Measurements from ENCODE around the gene THAP7. TPM values are rescaled to one million over a fixed set of nuclear protein-coding genes. Genes with fewer than 3 reads are reported as not detected.

THAP7 gene
- total RNA-seq, 1 donor from 2014 or later = 24.3 TPM

DNA sequence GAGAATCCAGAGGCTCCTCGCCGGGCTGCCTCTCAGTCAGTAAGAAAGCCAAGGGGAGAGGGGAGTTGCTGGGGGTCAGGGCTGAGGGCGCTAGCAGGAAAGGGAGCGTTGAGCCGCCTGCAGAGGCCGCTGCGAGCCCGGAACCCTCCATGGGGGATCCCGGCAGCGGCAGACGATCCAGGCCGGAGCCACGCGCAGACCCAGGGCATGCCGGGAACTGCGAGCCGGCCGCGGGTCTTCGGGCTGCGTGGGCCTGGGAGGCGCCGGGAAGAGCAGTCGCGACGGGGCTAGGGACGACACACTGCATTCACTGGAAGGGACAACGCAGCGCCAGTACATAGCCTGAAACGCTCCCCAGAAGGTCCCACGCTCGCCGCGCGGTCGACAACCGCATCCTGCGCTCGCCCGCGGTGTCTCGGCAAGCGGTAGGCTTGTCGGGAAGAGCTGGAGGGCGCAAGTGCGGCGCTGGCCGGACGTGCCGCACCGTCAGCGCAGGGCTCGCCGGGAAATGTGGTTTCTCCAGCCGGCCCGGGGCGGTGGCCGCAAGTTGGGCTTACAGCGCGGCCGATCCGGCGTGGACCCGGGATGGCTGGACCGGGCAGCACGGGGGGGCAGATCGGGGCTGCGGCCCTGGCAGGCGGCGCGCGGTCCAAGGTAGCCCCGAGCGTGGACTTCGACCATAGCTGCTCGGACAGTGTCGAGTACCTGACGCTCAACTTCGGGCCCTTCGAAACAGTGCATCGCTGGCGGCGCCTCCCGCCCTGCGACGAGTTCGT is 19.9 kb downstream of the THAP7 start, which contains the start of gene LZTR1:
Gene LZTR1, plus strand, starts transcription at position 511 of the 776 bp plus-strand sequence. Its CDS starts 75 bp downstream, at position 586.
- Histone ChIP-seq H3K4me3 (peak within 1 kb of the TSS; percentile 90), H3K9me3 (peaks cover 4% of the 10 kb centered on the region), H3K36me3 (peaks cover 20% of the 10 kb centered on the region), H3K27me3 (ENCODE audit: low read depth) (no peaks in the 10 kb centered on the region), H3K4me1 (peaks cover 33% of the 10 kb centered on the region), H3K27ac (peak within 1 kb of the TSS; percentile 92)
- DNase-seq (peak; percentile 90), ATAC-seq (peak; percentile 93 to 95)
- intact Hi-C loops (cut with DNase I) = no loop called here
- TF ChIP-seq, protein P1, sequence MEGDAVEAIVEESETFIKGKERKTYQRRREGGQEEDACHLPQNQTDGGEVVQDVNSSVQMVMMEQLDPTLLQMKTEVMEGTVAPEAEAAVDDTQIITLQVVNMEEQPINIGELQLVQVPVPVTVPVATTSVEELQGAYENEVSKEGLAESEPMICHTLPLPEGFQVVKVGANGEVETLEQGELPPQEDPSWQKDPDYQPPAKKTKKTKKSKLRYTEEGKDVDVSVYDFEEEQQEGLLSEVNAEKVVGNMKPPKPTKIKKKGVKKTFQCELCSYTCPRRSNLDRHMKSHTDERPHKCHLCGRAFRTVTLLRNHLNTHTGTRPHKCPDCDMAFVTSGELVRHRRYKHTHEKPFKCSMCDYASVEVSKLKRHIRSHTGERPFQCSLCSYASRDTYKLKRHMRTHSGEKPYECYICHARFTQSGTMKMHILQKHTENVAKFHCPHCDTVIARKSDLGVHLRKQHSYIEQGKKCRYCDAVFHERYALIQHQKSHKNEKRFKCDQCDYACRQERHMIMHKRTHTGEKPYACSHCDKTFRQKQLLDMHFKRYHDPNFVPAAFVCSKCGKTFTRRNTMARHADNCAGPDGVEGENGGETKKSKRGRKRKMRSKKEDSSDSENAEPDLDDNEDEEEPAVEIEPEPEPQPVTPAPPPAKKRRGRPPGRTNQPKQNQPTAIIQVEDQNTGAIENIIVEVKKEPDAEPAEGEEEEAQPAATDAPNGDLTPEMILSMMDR (IDR thresholded peaks at IDR 0.05) = peak; percentile 59

DNA sequence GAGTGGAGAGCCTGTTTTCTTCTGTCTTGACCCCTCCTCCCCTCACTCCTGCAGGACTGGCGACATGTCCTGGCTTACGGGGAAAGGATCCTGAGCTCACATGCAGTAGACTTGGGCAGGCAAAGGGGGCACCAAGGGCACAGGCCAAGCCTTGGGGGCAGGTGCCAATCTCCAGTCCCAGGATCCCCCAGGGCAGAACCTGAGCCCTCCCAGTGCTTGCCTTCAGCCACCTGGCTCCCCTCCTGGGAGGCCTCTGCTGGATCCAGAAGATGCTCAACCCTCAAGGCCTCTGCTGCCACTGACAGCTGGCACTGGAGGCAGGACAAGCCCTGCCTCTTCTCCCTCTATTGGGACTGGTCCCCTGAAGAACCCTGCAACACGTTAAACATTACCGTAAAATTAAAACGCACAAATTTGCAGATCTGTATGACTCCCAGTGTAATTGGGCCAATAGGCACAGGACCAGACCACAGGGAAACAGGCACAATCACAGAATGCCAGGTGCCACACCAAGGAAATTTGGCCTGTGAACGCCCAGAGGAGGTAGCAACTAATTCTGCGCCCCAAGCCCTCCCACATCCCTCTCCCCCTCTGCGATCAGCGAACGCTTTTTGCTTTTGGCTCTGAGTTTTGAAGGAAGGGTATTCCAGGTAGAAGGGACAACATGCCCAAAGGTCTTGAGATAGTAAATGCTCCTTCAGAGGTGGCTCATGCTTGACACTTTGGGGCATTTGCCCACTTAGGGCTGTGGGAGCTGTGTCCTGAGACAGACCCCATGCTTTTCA is 20.8 kb downstream of the THAP7 start:
- intact Hi-C loops (cut with DNase I) = no loop called here

DNA sequence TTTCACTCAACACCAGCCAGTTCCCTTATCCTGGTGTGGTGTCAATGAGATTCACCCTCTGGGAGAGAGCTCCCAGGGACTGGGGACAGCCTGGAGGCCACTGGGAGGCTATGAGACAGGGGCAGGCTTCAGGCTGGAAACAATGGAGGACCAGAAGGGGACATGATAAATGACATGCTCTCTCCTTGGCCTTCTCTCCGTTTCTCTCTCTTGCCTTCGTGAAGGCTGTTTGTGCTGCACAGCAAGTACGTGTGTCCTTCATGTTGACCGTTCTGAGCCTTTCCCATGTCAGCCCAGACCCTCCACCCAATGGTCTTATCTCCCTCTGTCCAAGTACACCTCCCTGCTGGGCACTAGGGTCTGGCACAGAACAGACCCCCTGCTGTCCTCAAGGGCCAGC is 21.4 kb downstream of the THAP7 start:
- TF ChIP-seq, protein P1 (IDR thresholded peaks at IDR 0.05) = no peak
- DNase-seq = no peak
- peaks cover 33% of the 10 kb centered on the region for H3K4me1 ChIP-seq
- H3K9me3 ChIP-seq = peaks cover 4% of the 10 kb centered on the region
- ATAC-seq = no peak
- H3K27me3 ChIP-seq (ENCODE audit: low read depth) = no peaks in the 10 kb centered on the region
- no peak overlapping the region for H3K27ac ChIP-seq
- intact Hi-C loops (cut with DNase I) = no loop called here
- H3K4me3 ChIP-seq = no peak overlapping the region
- peaks cover 6% of the 10 kb centered on the region for H3K36me3 ChIP-seq

More for the DNA sequence above, 20.8 kb downstream of the THAP7 start:
- no peak for DNase-seq
- TF ChIP-seq, protein P1 (IDR thresholded peaks at IDR 0.05) = no peak
- peak overlapping the region; percentile 90 for H3K4me3 ChIP-seq
- peaks cover 12% of the 10 kb centered on the region for H3K36me3 ChIP-seq
- ATAC-seq = no peak
- peak overlapping the region; percentile 92 for H3K27ac ChIP-seq
- peaks cover 33% of the 10 kb centered on the region for H3K4me1 ChIP-seq
- H3K9me3 ChIP-seq = peaks cover 4% of the 10 kb centered on the region
- H3K27me3 ChIP-seq (ENCODE audit: low read depth) = no peaks in the 10 kb centered on the region

DNA sequence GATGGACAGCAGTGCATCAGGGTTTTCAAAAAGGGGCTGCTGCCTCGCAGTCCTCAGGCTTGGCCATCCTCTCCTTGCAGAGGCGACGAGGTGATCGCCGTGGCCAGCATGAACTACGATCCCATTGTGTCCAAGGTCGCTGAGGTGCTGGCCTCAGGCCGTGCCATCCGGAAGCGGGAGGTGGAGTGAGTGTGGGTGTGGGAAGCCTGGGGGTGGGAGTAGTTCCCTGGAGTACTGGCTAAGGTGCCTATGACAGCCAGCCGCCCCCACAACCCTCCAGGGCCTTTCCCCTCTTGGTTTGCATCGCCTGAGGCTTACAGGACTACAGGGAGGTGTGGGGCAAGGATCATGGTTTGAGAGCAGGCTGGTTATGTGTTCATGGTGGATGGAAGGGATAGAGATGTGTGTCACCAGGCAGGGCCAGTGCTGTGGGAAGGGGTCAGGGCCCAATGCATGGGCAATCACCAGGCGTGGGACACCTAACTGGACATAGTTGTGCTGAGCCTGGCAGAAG is 21.9 kb downstream of the THAP7 start:
- no peak for ATAC-seq
- TF ChIP-seq, protein P1 (IDR thresholded peaks at IDR 0.05) = no peak
- peaks cover 3% of the 10 kb centered on the region for H3K36me3 ChIP-seq
- peaks cover 4% of the 10 kb centered on the region for H3K9me3 ChIP-seq
- no peaks in the 10 kb centered on the region for H3K27me3 ChIP-seq (ENCODE audit: low read depth)
- intact Hi-C loops (cut with DNase I) = no loop called here
- DNase-seq = no peak
- peak overlapping the region; percentile 43 for H3K4me3 ChIP-seq
- no peak overlapping the region for H3K27ac ChIP-seq
- peaks cover 33% of the 10 kb centered on the region for H3K4me1 ChIP-seq

DNA sequence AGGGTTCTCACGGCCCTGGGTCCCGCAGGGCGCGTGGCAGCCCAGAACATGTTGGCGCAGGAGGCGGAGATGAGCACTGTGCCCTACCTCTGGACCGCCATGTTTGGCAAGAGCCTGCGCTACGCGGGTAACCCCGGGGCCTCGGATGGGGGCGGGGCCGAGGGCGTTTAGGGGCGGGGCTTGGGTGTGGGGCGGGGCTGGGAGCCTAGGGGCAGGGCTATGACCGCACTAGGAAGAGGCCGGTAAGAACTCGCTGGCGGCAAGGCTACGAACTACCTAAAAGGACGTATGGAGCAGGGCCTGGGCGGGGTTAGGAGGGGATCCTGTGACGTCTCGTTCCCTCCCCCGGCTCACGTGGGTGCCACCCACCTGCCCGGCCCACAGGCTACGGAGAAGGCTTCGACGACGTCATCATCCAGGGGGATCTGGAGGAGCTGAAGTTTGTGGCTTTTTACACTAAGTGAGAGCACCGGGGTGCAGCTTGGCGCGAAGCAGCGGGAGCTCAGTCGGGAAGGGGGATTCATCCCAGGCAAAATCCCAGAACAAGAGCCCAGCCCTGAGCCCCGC is 22.6 kb downstream of the THAP7 start:
- H3K27me3 ChIP-seq (ENCODE audit: low read depth) = no peaks in the 10 kb centered on the region
- peaks cover 3% of the 10 kb centered on the region for H3K36me3 ChIP-seq
- H3K27ac ChIP-seq = no peak overlapping the region
- ATAC-seq (peak; percentile 77 to 84), DNase-seq (peak; percentile 92)
- peaks cover 33% of the 10 kb centered on the region for H3K4me1 ChIP-seq
- intact Hi-C loops (cut with DNase I) = no loop called here
- H3K9me3 ChIP-seq = peaks cover 4% of the 10 kb centered on the region
- TF ChIP-seq, protein P1 (IDR thresholded peaks at IDR 0.05) = no peak
- peak overlapping the region; percentile 43 for H3K4me3 ChIP-seq

Data from lower lobe of right lung (tissue), 2 donors.